GM21367 (cell line): ENCODE measurements around the gene HAUS5.
"Not testable (repeated sequence)": the region's sequence is repeated elsewhere in the genome, so short reads cannot be mapped to it uniquely, and the experiment has no call there.

ENCODE experiments used
- ATAC-seq: cut with Tn5 transposase; IDR thresholded peaks from one replicate; pipeline ENCODE4 v1.9.1; 2021; ENCODE audit not compliant: unreplicated experiment

Gene HAUS5

GRCh38 chr19:35607170-35607569 lies 5.4 kb upstream of the HAUS5 start:
- not testable (repeated sequence) for ATAC-seq

GRCh38 chr19:35607661-35608060 lies 4.9 kb upstream of the HAUS5 start:
- no peak for ATAC-seq

- ATAC-seq: no peak
Measured at GRCh38 chr19:35608251-35608650, 4.3 kb upstream of the HAUS5 start.

- ATAC-seq: no peak
Measured at GRCh38 chr19:35609851-35610353, 2.6 kb upstream of the HAUS5 start.

GRCh38 chr19:35612224-35612558 lies 344 bp upstream of the HAUS5 start:
- ATAC-seq: no peak

- ATAC-seq: no peak
Measured at GRCh38 chr19:35613574-35613973, 1.0 kb downstream of the HAUS5 start.

GRCh38 chr19:35615036-35615435 lies 2.5 kb downstream of the HAUS5 start:
- ATAC-seq: no peak

GRCh38 chr19:35618857-35619256 lies 6.3 kb downstream of the HAUS5 start:
- no peak for ATAC-seq

GRCh38 chr19:35619290-35619923 lies 6.9 kb downstream of the HAUS5 start:
- no peak for ATAC-seq

GRCh38 chr19:35620001-35620400 lies 7.5 kb downstream of the HAUS5 start:
- ATAC-seq: no peak

- no peak for ATAC-seq
Measured at GRCh38 chr19:35621708-35622107, 9.2 kb downstream of the HAUS5 start.

GRCh38 chr19:35622750-35623149 lies 10.2 kb downstream of the HAUS5 start:
- ATAC-seq: no peak

GRCh38 chr19:35623327-35624010 lies 10.9 kb downstream of the HAUS5 start:
- ATAC-seq: no peak

GRCh38 chr19:35628264-35628564 lies 15.7 kb downstream of the HAUS5 start:
- no peak for ATAC-seq

GRCh38 chr19:35628565-35629331 lies 16.2 kb downstream of the HAUS5 start, which contains the start of gene RBM42:
RBM42 (plus strand) TSS chr19:35629036; CDS start chr19:35629154, 118 bp downstream.
- peak; percentile 80 for ATAC-seq

- ATAC-seq: no peak
Measured at GRCh38 chr19:35629332-35629633, 16.7 kb downstream of the HAUS5 start.

GRCh38 chr19:35633727-35634440 lies 21.3 kb downstream of the HAUS5 start:
- no peak for ATAC-seq

GRCh38 chr19:35636651-35637050 lies 24.1 kb downstream of the HAUS5 start:
- ATAC-seq: no peak

- no peak for ATAC-seq
Measured at GRCh38 chr19:35637165-35637564, 24.6 kb downstream of the HAUS5 start.

- ATAC-seq: no peak
Measured at GRCh38 chr19:35639321-35639639, 26.7 kb downstream of the HAUS5 start.

GRCh38 chr19:35639863-35640262 lies 27.3 kb downstream of the HAUS5 start:
- ATAC-seq: no peak
